ENCODE data around the gene GRID2.
"Not testable (repeated sequence)": the region's sequence is repeated elsewhere in the genome, so short reads cannot be mapped to it uniquely, and the experiment has no call there.

GRID2 gene

DNA sequence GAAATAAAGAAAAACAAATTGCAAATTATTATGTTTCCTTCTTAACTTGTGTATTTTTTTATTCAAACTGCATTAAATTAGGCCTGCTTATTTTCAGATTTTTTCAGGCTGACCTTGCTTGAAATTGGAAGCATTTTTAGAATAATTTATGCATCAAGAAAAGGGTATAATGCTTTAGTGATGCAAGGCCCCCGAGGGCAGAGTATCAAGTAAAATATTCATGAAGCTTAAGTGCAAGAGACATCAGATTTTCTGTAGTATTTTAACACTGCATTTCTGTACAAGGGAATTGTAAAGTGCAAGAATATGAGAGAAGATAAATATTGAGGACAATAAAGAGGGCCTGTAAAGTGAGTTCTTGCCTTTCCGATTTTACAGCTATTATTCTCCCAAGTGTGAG, 1039.0 kb downstream of the GRID2 start:
- Histone ChIP-seq H3K4me3 (no peak overlapping the region), H3K9me3 (no peaks in the 10 kb centered on the region), H3K27me3 (no peaks in the 10 kb centered on the region), H3K27ac (no peak overlapping the region), H3K9ac (no peak overlapping the region), H3K4me1 (no peaks in the 10 kb centered on the region), H4K20me1 (no peaks in the 10 kb centered on the region), H3K4me2 (no peak overlapping the region), H3K36me3 (no peaks in the 10 kb centered on the region)
- TF ChIP-seq Cebpa-rat (IDR thresholded peaks at IDR 0.05) = no peak

DNA sequence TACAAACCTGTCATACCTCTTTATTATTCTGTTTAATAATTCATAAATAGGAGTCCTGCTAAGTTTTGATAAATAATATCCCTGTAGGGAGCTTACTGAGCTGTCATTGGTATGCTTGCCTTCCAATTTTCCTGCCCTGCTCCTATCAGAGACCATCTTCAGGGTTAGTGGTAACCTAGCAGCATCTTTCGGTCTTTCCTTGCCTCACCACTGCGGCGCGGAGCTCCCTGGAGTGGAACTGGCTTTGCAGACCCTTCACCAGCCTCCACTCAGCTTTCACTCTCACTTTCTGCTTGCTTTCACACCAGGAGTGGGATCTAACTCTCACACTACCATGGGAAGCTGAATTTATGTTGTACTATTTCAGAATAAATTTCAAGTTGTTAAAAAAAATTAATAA, 1043.1 kb downstream of the GRID2 start:
- no peaks in the 10 kb centered on the region for H3K27me3 ChIP-seq
- H3K4me1 ChIP-seq = no peaks in the 10 kb centered on the region
- H3K4me3 ChIP-seq = no peak overlapping the region
- H4K20me1 ChIP-seq = no peaks in the 10 kb centered on the region
- no peak overlapping the region for H3K9ac ChIP-seq
- no peak overlapping the region for H3K27ac ChIP-seq
- no peak overlapping the region for H3K4me2 ChIP-seq
- H3K36me3 ChIP-seq = no peaks in the 10 kb centered on the region
- TF ChIP-seq Cebpa-rat (IDR thresholded peaks at IDR 0.05) = no peak
- H3K9me3 ChIP-seq = no peaks in the 10 kb centered on the region

DNA sequence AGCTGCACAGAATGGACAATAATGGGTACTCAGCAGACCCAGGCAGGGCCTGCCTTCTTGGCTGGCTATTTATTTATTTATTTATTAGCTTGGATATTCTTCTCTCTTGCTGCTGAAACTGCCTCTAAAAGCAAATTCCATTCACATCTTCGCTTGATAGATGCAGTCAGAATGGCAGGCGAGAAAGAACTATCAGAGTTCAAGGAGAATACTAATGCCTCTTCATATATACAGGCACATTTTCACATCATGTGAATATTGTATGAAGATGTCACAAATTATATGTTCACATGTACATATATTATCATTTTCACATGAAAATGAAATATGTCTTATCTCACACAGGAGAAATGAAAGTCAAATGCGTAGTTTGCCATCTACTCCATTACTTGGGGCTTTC, 1045.1 kb downstream of the GRID2 start:
- no peak overlapping the region for H3K27ac ChIP-seq
- no peak overlapping the region for H3K4me2 ChIP-seq
- H3K9ac ChIP-seq = no peak overlapping the region
- H3K36me3 ChIP-seq = no peaks in the 10 kb centered on the region
- no peaks in the 10 kb centered on the region for H3K27me3 ChIP-seq
- TF ChIP-seq Cebpa-rat (IDR thresholded peaks at IDR 0.05) = no peak
- H3K4me3 ChIP-seq = no peak overlapping the region
- no peaks in the 10 kb centered on the region for H3K9me3 ChIP-seq
- no peaks in the 10 kb centered on the region for H3K4me1 ChIP-seq
- no peaks in the 10 kb centered on the region for H4K20me1 ChIP-seq

DNA sequence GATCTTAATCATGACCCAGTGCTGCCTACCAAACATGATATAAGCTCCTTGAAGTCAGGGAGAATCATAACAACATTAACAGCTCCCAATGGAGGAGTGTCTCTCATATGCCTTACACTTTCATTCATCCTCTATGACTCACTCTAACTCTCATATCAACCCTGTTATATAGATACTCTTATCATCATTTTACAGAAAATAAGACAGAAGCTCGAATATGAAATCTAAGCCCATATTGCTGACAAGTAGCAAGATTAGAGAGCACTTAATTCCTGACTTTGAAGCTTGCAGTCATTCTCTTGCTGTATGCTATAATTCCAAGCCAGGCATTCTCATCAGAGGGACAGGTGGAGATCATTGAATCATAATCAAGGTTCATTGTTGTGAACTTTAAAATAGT, 1048.1 kb downstream of the GRID2 start:
- no peak for TF ChIP-seq Cebpa-rat (IDR thresholded peaks at IDR 0.05)
- no peak overlapping the region for H3K27ac ChIP-seq
- no peaks in the 10 kb centered on the region for H3K36me3 ChIP-seq
- no peaks in the 10 kb centered on the region for H3K27me3 ChIP-seq
- no peaks in the 10 kb centered on the region for H4K20me1 ChIP-seq
- H3K9ac ChIP-seq = no peak overlapping the region
- no peak overlapping the region for H3K4me3 ChIP-seq
- H3K9me3 ChIP-seq = no peaks in the 10 kb centered on the region
- H3K4me1 ChIP-seq = no peaks in the 10 kb centered on the region
- no peak overlapping the region for H3K4me2 ChIP-seq

DNA sequence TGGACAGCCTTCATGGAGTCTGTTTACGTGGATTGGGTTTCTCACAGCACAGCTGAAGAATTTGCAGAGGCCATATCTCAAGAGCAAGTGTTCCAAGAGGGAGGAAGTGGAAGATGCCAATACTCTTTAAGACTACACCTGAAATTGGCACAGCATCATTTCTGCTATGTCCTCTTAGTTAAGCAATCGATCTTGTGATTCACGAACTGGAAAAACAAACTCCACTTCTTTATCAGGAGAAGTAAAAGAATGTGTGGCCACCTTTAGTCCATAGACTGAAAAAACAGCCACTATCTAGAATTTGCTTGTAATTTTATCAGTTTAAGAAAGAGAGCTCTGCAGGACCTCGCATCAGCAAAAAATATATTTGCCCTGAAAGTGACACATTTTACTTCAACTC, 1051.6 kb downstream of the GRID2 start:
- TF ChIP-seq Cebpa-rat (IDR thresholded peaks at IDR 0.05) = no peak
- Histone ChIP-seq H3K4me3 (no peak overlapping the region), H4K20me1 (no peaks in the 10 kb centered on the region), H3K9ac (no peak overlapping the region), H3K4me1 (no peaks in the 10 kb centered on the region), H3K36me3 (no peaks in the 10 kb centered on the region), H3K27me3 (no peaks in the 10 kb centered on the region), H3K9me3 (no peaks in the 10 kb centered on the region), H3K4me2 (no peak overlapping the region), H3K27ac (no peak overlapping the region)

DNA sequence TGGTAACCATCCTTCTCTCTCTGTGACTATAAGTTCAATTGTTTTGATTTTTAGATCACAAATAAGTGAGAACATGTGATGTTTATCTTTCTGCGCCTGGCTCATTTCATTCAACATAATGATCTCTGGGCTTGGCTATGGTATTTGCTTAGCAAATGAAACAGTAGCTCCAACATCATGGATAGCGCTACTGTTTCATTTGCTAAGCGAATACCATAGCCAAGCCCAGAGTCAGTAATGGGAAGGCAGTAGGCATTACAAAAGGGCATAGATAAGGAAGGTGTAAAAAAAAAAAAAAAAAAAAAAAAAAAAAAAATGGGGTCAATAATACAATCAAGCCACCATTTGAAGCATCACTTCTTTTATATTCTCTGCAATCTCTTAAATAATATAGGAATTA, 1055.8 kb downstream of the GRID2 start:
- H3K4me3 ChIP-seq = no peak overlapping the region
- TF ChIP-seq Cebpa-rat (IDR thresholded peaks at IDR 0.05) = no peak
- H3K4me1 ChIP-seq = no peaks in the 10 kb centered on the region
- H3K27me3 ChIP-seq = no peaks in the 10 kb centered on the region
- H4K20me1 ChIP-seq = no peaks in the 10 kb centered on the region
- no peak overlapping the region for H3K4me2 ChIP-seq
- H3K9ac ChIP-seq = no peak overlapping the region
- no peaks in the 10 kb centered on the region for H3K36me3 ChIP-seq
- no peaks in the 10 kb centered on the region for H3K9me3 ChIP-seq
- H3K27ac ChIP-seq = no peak overlapping the region

DNA sequence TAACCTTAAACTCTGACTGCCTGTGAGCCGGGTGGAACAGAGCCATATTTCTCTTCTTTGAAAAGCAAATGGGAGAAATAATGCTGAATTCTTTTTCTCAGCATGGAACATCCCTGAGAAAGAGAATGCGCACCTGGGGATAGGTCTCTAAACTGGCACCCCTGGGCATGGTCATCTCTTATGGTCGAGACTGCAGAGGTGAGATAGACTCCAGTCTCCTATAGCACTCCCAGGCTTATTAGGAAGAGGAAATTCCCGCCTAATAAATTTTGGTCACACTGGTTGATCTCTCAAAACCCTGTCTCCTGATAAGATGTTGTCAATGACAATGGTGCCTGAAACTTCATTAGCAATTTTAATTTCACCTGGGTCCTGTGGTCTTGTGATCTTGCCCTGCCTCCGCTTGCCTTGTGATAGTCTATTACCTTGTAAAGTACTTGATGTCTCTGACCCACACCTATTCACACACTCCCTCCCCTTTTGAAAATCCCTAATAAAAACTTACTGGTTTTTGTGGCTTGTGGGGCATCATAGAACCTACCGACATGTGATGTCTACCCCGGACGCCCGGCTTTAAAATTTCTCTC, 1062.5 kb downstream of the GRID2 start:
- not testable (repeated sequence) for H3K4me1 ChIP-seq, H3K9ac ChIP-seq, H3K27ac ChIP-seq, H3K9me3 ChIP-seq, H3K27me3 ChIP-seq, H3K36me3 ChIP-seq, H4K20me1 ChIP-seq, H3K4me3 ChIP-seq, H3K4me2 ChIP-seq

DNA sequence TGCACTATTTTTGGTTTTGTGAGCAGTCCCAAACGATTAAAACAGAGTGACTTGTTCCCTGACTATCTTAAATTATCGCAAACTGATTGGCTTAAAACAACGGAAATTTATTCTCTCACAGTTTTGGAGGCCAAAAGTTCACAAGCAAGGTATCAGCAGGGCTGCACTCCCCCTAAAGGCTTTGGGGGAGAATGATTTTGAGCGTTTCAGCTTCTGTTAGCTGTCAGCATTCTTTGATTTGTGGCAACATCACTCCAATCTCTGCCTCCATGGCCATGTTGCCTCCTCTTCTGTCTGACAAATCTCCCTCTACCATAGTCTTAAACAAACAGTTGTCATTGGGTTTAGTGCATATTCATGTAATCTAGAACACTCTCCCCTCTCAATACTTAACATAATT, 1065.2 kb downstream of the GRID2 start:
- Histone ChIP-seq H3K27ac (no peak overlapping the region), H3K36me3 (no peaks in the 10 kb centered on the region), H3K27me3 (no peaks in the 10 kb centered on the region)

DNA sequence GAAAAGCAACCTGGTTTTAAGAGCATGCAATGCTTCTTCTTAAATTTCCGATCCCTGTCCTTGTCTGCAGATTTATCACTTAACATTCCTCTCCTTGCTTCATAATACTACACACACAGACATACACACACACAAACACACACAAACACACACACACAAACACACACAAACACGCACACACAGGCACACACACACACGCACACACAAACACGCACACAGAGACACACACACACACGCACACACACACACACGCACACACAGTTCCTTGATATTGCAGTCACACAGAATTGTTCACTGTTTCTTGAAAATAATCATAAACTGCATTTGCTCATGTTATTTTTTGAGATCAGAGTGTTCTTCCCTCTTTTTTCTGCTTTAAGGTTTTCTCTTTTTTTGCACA, 1066.5 kb downstream of the GRID2 start:
- Histone ChIP-seq H3K36me3 (no peaks in the 10 kb centered on the region), H3K27ac (no peak overlapping the region), H3K4me1 (no peaks in the 10 kb centered on the region), H4K20me1 (no peaks in the 10 kb centered on the region), H3K4me3 (no peak overlapping the region), H3K9ac (no peak overlapping the region), H3K9me3 (no peaks in the 10 kb centered on the region), H3K4me2 (no peak overlapping the region), H3K27me3 (no peaks in the 10 kb centered on the region)
- no peak for TF ChIP-seq Cebpa-rat (IDR thresholded peaks at IDR 0.05)

More for the DNA sequence above, 1065.2 kb downstream of the GRID2 start:
- no peaks in the 10 kb centered on the region for H3K9me3 ChIP-seq
- no peak overlapping the region for H3K4me3 ChIP-seq
- H3K4me2 ChIP-seq = no peak overlapping the region
- TF ChIP-seq Cebpa-rat (IDR thresholded peaks at IDR 0.05) = no peak
- H3K9ac ChIP-seq = no peak overlapping the region
- H3K4me1 ChIP-seq = no peaks in the 10 kb centered on the region
- H4K20me1 ChIP-seq = no peaks in the 10 kb centered on the region

DNA sequence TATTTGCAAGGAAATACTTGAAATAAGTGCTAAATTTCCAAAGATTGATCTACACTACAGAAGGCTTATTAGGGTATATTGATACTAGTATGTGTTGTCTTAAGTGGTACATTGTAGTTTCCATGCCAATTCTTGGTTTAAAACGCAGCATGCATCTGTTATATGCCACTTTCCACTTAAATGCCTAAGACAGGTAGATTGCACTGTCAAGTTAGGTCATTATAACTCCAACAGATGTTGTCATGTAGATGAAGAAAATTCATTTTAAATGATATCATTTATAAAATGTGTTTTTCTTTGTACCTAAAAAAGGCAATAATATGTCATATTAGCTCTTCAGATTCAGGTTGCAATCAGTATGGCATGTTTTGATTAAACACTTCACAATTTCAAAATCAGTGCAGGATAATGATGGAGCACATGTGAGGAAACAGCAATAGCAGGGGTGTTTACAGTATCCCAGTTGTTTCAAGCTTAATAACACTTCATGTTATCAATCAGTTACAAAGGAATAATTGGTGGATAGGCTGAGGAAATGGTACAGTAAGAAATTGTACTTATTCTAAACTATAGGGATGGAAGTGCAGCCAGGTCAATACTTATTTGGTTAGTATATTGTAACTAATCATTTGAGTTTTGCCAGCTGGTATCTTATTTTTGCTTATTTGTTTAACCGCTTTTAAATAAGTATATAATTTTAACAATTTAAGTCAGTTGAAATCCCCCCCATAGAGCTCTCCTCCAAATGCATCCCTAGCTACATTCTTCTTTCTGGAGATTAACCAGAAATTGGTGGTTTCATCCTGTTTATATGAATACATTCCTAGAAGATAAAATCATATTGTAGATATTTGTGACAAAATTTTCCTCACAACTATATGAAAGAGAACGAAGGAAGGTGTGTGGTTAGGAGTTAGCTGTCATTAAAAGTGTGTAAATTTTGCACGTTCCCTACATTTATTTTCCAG, 1070.4 kb downstream of the GRID2 start:
- Histone ChIP-seq H3K9me3 (no peaks in the 10 kb centered on the region), H3K9ac (no peak overlapping the region), H4K20me1 (no peaks in the 10 kb centered on the region), H3K27ac (no peak overlapping the region), H3K4me1 (no peaks in the 10 kb centered on the region), H3K27me3 (no peaks in the 10 kb centered on the region), H3K36me3 (no peaks in the 10 kb centered on the region), H3K4me2 (no peak overlapping the region), H3K4me3 (no peak overlapping the region)
- TF ChIP-seq Cebpa-rat (IDR thresholded peaks at IDR 0.05) = no peak

Data from BLaER1 (cell line).